ENCODE measurements around the gene ZNF277.

ZNF277 gene, protein sequence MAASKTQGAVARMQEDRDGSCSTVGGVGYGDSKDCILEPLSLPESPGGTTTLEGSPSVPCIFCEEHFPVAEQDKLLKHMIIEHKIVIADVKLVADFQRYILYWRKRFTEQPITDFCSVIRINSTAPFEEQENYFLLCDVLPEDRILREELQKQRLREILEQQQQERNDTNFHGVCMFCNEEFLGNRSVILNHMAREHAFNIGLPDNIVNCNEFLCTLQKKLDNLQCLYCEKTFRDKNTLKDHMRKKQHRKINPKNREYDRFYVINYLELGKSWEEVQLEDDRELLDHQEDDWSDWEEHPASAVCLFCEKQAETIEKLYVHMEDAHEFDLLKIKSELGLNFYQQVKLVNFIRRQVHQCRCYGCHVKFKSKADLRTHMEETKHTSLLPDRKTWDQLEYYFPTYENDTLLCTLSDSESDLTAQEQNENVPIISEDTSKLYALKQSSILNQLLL

DNA sequence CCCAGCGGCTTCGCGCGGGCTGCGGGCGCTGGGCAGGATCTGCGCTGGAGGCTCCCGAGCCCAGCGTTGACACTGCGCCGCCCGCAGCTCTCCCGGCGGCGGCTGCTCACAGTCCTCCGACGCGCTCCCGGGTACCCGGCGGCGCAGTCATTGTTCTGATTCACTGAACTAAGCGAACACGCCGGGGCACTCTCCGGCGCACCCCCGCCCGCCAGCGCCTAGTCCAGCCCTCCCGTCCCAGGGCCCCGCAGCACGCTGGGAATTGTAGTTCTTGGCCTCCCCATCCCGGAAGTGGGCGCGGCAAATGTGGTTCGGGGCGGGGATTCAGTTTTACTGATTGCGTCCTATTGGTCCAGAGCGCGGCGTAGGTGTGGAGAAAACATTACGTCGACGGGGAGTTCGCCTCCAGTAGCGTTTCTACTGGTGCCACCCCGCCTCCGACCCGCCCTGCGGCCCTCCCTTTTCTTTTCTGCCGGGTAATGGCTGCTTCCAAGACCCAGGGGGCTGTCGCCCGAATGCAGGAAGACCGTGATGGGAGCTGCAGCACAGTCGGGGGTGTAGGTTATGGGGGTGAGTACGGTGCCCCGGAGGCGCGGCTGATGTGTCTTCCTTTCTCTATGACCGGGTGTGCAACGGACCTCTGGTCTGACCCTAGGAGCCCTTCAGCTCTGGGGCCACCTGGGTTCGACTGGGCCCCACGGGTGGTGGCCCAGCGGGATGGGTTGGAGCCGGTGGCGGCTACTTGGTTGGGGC is at the start of gene ZNF277, which contains the start of gene DOCK4:
Gene ZNF277 (plus strand): TSS at position 458 of the 753 bp plus-strand sequence. CDS start 22 bp downstream, at position 480.
Gene DOCK4 (minus strand): TSS at position 162 of the 753 bp plus-strand sequence. CDS start 261 bp downstream, outside the sequence.
- peak; percentile 98 to 99 (median 99) for DNase-seq

- no peak for DNase-seq
Observed at GRCh38 chr7:112157072-112157471, 49.4 kb upstream of the ZNF277 start.

DNA sequence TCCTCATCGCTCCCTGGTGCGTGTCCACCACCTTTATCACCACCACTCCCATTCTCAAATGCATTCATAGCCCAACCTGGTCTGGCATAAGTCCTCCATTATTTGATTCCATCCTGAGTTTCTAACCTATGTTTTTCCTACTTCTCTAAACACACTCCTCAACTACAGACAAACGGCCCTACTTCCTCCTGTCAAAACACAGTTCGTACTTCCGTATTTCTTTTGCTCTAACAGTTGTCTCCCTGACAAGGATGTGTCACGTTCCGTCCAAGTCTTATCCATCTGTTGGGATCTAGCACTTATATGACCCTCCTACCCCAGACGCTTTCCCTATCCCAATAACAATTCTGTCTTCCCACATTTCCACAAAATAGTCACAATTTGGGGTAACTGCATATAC is 47.1 kb upstream of the ZNF277 start:
- no peak for DNase-seq

DNA sequence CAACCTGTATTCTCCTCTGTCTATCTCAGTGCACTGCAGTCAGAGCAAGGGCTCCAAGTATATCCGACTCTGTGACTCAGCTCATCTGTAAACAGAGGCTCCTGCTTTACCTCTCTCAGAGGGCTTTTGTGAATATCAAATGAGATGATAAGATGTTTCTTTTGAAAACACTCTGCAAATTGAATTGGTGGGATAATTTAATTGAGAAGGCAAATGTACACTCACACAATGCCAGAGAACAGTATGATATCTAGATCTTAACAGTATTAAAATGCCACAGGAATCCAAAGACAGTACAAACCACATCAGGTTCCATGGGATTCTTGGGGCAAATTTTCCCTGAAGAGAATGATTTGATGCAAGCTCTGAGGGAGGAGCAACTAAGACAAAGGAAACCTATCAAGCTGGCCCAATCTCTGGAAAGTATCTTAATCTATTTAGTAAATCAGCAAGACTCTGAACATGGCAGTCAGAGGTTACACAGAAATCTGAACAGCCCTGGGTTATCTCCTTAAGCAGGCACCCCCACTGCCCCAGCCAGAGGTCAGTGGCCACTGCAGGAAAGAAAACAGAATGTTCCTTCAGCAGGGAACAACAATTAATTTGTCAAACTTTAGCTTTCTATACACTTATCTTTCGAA is 46.2 kb upstream of the ZNF277 start:
- no peak for DNase-seq

GRCh38 chr7:112160771-112161150 is 45.7 kb upstream of the ZNF277 start:
- DNase-seq, result no peak

DNA sequence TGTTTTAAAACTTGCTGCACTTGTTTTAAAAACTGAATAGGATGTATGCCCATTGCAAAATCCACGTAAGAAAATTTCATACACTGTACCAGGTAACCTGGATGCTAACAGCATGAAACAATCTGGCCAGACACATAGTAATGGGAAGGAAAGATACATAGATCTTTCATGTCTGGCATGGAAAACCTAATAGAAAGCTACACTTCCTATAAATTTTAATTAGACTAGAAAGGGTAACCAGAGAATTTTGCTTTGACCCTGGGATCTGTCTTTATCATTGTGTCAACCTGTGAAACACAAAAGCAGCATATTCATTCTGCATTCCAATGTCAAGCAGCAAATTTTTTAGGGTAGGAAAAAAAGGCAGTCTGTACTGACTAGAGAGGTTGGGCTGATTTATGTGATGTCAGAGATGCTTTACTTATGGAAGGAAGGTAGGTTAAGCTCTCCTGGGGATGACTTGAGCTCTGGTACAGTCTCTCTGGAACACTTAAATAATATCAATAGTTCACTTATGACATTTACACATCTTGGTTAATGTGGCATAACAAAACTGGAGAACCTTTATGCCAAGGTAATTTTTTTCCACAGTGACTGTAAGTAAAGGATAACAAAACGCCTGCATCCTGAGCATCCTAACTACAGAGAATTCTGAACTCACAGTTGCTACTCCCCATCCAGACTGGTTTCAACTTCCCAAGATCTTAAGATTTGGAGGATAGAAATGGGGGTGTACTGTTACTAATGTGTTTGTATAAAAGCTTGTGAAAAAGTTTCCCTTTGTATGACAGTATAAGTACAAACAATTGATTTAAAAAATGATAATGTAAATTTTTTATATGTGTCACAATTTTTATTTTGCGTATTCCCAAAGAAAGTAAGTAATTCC is 45.0 kb upstream of the ZNF277 start:
- no peak for DNase-seq

GRCh38 chr7:112162142-112162766 is 44.2 kb upstream of the ZNF277 start:
- no peak for DNase-seq

- no peak for DNase-seq
Observed at GRCh38 chr7:112162784-112163506, 43.5 kb upstream of the ZNF277 start.

DNA sequence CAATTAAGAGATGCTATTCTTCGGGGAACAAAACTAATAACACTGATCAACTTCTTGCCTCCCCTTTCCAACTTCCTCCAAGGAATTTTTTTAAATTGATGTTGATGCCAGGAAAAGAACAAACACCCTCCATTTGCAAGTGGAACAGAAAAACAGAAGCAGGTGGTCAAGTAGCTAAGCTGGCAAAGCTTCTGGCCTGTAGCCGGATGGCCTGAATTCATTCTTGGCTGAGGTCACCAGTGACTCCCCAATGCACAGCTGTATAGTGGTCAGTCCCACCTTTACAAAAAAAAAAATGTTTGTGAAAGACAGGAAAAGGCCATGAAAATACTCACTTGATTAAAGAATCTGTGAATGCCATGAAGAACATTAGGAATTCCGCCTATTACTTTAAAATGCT is 39.3 kb upstream of the ZNF277 start:
- no peak for DNase-seq

DNA sequence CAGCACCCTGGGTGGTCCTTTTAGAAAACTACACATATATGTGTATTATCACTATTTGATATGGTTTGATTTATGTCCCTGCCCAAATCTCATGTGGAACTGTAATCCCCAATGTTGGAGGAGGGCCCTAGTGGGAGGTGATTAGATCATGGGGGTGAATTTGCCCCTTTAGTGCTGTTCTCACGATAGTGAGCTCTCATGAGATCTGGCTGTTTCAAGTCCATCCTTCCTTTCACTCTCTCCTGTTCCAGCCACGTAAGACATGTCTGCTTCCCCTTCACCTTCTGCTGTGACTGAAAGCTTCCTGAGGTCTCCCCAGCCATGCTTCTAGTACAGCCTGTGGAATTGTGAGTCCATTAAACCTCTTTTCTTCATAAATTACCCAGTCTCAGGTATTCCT is 37.6 kb upstream of the ZNF277 start:
- no peak for DNase-seq

GRCh38 chr7:112171673-112172072 is 34.8 kb upstream of the ZNF277 start:
- DNase-seq, result no peak

- no peak for DNase-seq
Observed at GRCh38 chr7:112172870-112173567, 33.5 kb upstream of the ZNF277 start.

DNA sequence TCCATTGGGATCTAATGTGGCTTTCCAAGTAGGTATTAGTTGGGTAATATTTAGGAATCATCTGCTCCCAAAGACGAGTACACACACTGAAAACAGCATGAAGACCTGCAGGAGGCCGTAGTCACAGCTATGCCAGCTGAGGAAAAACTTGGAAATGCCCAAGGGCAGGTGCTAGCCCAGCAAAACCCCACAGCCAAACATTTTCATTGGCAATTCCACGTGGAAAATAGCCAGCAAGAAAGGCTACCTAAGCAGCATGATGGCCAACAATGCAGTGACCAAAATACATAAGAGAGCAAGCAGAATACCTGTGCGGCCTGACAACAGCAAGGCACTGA is 33.0 kb upstream of the ZNF277 start:
- no peak for DNase-seq

- DNase-seq, result no peak
Observed at GRCh38 chr7:112174192-112174591, 32.3 kb upstream of the ZNF277 start.

- no peak for DNase-seq
Observed at GRCh38 chr7:112176241-112176640, 30.3 kb upstream of the ZNF277 start.

DNA sequence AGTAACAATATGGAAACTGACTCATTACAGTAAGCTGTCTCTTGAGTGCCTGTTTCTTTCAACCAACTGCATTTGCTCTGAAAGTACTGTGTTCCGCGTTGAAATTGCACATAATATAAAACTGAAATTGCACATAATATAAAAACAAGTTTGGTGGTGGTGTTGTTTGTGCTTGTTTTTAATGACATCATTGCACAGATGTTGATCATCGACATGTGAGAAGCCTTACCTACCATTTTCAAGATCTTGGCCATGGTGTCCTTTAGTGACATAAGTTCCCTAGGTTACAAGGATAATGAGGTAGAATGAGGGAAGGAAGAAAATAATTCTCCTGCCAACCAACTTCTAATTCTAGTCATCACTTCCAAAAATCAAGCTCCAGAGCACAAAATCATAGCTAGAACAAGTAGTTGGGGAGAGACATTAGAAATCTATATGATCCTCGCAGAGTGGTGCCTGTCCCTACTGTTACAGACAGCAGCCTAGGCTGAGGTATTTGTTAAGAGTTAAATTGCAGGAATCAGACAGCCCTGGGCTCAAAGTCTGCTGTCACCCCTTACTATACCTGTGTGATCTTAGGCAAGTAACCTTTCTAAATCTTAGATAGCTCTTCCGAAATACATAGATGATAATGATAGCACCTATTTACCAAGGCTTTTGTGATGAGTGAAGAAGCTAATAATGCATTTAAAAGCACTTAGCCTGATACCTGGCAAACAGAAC is 29.6 kb upstream of the ZNF277 start:
- no peak for DNase-seq

GRCh38 chr7:112180223-112180622 is 26.3 kb upstream of the ZNF277 start:
- DNase-seq, result no peak

DNA sequence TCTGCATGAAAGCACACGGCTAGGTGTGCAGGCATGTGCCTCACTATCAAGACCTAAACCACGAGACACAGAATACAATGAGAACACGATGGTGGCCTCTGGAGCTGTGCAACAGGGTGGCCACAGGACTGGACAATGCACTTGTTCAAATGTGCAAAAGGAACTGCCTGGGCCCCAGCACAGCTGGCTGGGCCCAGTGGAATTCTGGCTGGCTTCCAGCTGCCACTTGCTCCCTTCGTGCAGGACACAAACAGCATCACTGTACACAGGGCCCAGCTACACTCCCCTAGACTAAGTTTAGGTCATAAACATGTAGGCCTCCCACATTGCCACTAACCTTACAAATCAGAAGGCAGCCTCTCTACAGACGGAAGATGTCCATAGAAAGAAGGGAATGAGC is 23.7 kb upstream of the ZNF277 start:
- no peak for DNase-seq

GRCh38 chr7:112183266-112183665 is 23.2 kb upstream of the ZNF277 start:
- no peak for DNase-seq

GRCh38 chr7:112184455-112184854 is 22.0 kb upstream of the ZNF277 start:
- DNase-seq, result no peak
